KMS-11 (cell line): Measurements from ENCODE around the gene ZSWIM6.

Experiments
- H2AFZ ChIP-seq: fragments of 200-600 bp; sonication (generic); 2 replicates; pipeline ENCODE4 v1.6.1; 2016; ENCODE audit warnings: antibody characterized with exemption, mixed run types, low read depth
- H3K27ac ChIP-seq: fragments of 200-600 bp; sonication (generic); 2 replicates; pipeline ENCODE4 v1.6.1; 2016; ENCODE audit warnings: mild to moderate bottlenecking, mixed run types
- H3K27me3 ChIP-seq: fragments of 200-600 bp; sonication (generic); 2 replicates; pipeline ENCODE4 v1.6.1; 2017; ENCODE audit warnings: mild to moderate bottlenecking, low read depth, mixed run types, moderate library complexity; ENCODE audit not compliant: insufficient read depth
- H3K36me3 ChIP-seq: fragments of 200-600 bp; sonication (generic); 2 replicates; pipeline ENCODE4 v1.6.1; 2017; ENCODE audit warnings: mild to moderate bottlenecking, mixed run types; ENCODE audit not compliant: insufficient read depth
- H3K4me1 ChIP-seq: fragments of 200-600 bp; sonication (generic); 2 replicates; pipeline ENCODE4 v1.6.1; 2016; ENCODE audit warnings: mild to moderate bottlenecking, low read depth, mixed run types; ENCODE audit not compliant: poor library complexity, severe bottlenecking
- H3K4me2 ChIP-seq: fragments of 200-600 bp; sonication (generic); 2 replicates; pipeline ENCODE4 v1.7.0; 2016; ENCODE audit warnings: mild to moderate bottlenecking, mixed run types
- H3K4me3 ChIP-seq: fragments of 200-600 bp; sonication (generic); IDR thresholded peaks from 2 replicates; pipeline ENCODE4 v1.6.1; 2017; ENCODE audit warnings: low read depth, low read length, mixed read lengths; ENCODE audit not compliant: insufficient read depth
- H3K79me2 ChIP-seq: fragments of 200-600 bp; sonication (generic); 2 replicates; pipeline ENCODE4 v1.6.1; 2016; ENCODE audit warnings: low read depth, mixed run types; ENCODE audit not compliant: insufficient read depth
- H3K9ac ChIP-seq: fragments of 200-600 bp; sonication (generic); 2 replicates; pipeline ENCODE4 v1.6.1; 2016; ENCODE audit warnings: mild to moderate bottlenecking, mixed run types
- H4K20me1 ChIP-seq: fragments of 200-600 bp; sonication (generic); 2 replicates; pipeline ENCODE4 v1.6.1; 2016; ENCODE audit warnings: mild to moderate bottlenecking, mixed run types; ENCODE audit not compliant: insufficient read depth
- CTCF ChIP-seq: fragments of 200-600 bp; sonication (generic); conservative IDR thresholded peaks from 2 replicates; pipeline ENCODE4 v1.6.1; 2017; ENCODE audit warnings: low read depth, mild to moderate bottlenecking, antibody characterized with exemption, low read length, moderate library complexity, mixed read lengths

The ZSWIM6 gene

GRCh38 chr5:61333954-61334867 lies 2.2 kb downstream of the ZSWIM6 start:
- Histone ChIP-seq H3K4me2 (peak overlapping the region; percentile 58), H3K9ac (peak overlapping the region; percentile 55; the same call in 1 of the 2 replicates), H3K27ac (no peak overlapping the region), H3K4me3 (no peak overlapping the region), H3K36me3 (no peaks in the 10 kb centered on the region), H4K20me1 (peaks cover 17% of the 10 kb centered on the region), H3K27me3 (peaks cover 4% of the 10 kb centered on the region; the same call in 1 of the 2 replicates), H2AFZ (peak overlapping the region; percentile 38), H3K4me1 (peaks cover 24% of the 10 kb centered on the region), H3K79me2 (peaks cover 59% of the 10 kb centered on the region)
- TF ChIP-seq CTCF: no peak

GRCh38 chr5:61334868-61335615 lies 3.0 kb downstream of the ZSWIM6 start:
- Histone ChIP-seq H3K27me3 (peaks cover 4% of the 10 kb centered on the region; the same call in 1 of the 2 replicates), H2AFZ (no peak overlapping the region), H3K9ac (no peak overlapping the region), H3K4me3 (no peak overlapping the region), H3K79me2 (peaks cover 68% of the 10 kb centered on the region), H3K4me2 (peak overlapping the region; percentile 58; the same call in 1 of the 2 replicates), H4K20me1 (peaks cover 19% of the 10 kb centered on the region), H3K4me1 (peaks cover 18% of the 10 kb centered on the region), H3K27ac (no peak overlapping the region), H3K36me3 (no peaks in the 10 kb centered on the region)
- no peak for TF ChIP-seq CTCF

- H2AFZ ChIP-seq: no peak overlapping the region
- no peak overlapping the region for H3K4me2 ChIP-seq
- no peak for TF ChIP-seq CTCF
- H3K27ac ChIP-seq: no peak overlapping the region
- 0 out of 2 replicates have a peak, but pooled peaks cover 9% of the 10 kb centered on the region for H4K20me1 ChIP-seq
- H3K36me3 ChIP-seq: no peaks in the 10 kb centered on the region
- peaks cover 68% of the 10 kb centered on the region for H3K79me2 ChIP-seq
- peaks cover 8% of the 10 kb centered on the region for H3K4me1 ChIP-seq
- peaks cover 2% of the 10 kb centered on the region; the same call in 1 of the 2 replicates for H3K27me3 ChIP-seq
- no peak overlapping the region for H3K9ac ChIP-seq
- no peak overlapping the region for H3K4me3 ChIP-seq
Measured at GRCh38 chr5:61339764-61340163, 7.7 kb downstream of the ZSWIM6 start.

- TF ChIP-seq CTCF: no peak
- Histone ChIP-seq H3K4me3 (no peak overlapping the region), H2AFZ (no peak overlapping the region), H3K79me2 (peaks cover 60% of the 10 kb centered on the region), H3K4me2 (no peak overlapping the region), H3K27ac (no peak overlapping the region), H3K36me3 (no peaks in the 10 kb centered on the region), H3K9ac (no peak overlapping the region), H3K4me1 (peaks cover 3% of the 10 kb centered on the region), H4K20me1 (0 out of 2 replicates have a peak, but pooled peaks cover 5% of the 10 kb centered on the region), H3K27me3 (no peaks in the 10 kb centered on the region)
Measured at GRCh38 chr5:61340775-61341361, 8.8 kb downstream of the ZSWIM6 start.
